Smooth muscle cell (in vitro differentiated cells): ENCODE measurements around the gene PPP1R36. TPM values are rescaled to one million over a fixed set of nuclear protein-coding genes. Genes with fewer than 3 reads are reported as not detected.

Experiments used
- DNase-seq: peaks from one replicate; lab custom pipeline; 2025; ENCODE audit not compliant: unreplicated experiment; lab: John Stamatoyannopoulos, UW
- H2AFZ ChIP-seq: fragments of 200-600 bp; sonication (generic); 2 replicates; pipeline ENCODE4 v1.6.0; 2016; ENCODE audit warnings: antibody characterized with exemption, low read depth, mild to moderate bottlenecking
- H3F3A ChIP-seq: fragments of 200-600 bp; sonication (generic); 2 replicates; pipeline ENCODE4 v1.6.0; 2017; ENCODE audit warnings: antibody characterized with exemption, low read depth
- H3K27ac ChIP-seq: fragments of 200-600 bp; sonication (generic); 2 replicates; pipeline ENCODE4 v1.5.1; 2016; ENCODE audit warnings: low read depth, mild to moderate bottlenecking
- H3K27me3 ChIP-seq: fragments of 200-600 bp; sonication (generic); 2 replicates; pipeline ENCODE4 v1.6.1; 2016; ENCODE audit warnings: low read depth, mild to moderate bottlenecking
- H3K36me3 ChIP-seq: fragments of 200-600 bp; sonication (generic); 2 replicates; pipeline ENCODE4 v1.5.1; 2016; ENCODE audit warnings: low read depth
- H3K4me1 ChIP-seq: fragments of 200-600 bp; sonication (generic); 2 replicates; pipeline ENCODE4 v1.5.1; 2016; ENCODE audit warnings: low read depth
- H3K4me2 ChIP-seq: fragments of 200-600 bp; sonication (generic); 2 replicates; pipeline ENCODE4 v1.6.0; 2016; ENCODE audit warnings: mild to moderate bottlenecking
- H3K4me3 ChIP-seq: fragments of 200-600 bp; sonication (generic); 2 replicates; pipeline ENCODE4 v1.5.1; 2016; ENCODE audit warnings: mild to moderate bottlenecking
- H3K79me2 ChIP-seq: fragments of 200-600 bp; sonication (generic); 2 replicates; pipeline ENCODE4 v1.6.0; 2016; ENCODE audit warnings: low read depth, mild to moderate bottlenecking
- H3K9ac ChIP-seq: fragments of 200-600 bp; sonication (generic); 2 replicates; pipeline ENCODE4 v1.6.0; 2016; ENCODE audit warnings: low read depth
- H3K9me3 ChIP-seq: fragments of 200-600 bp; sonication (generic); replicated peaks from 2 replicates; pipeline ENCODE4 v1.5.1; 2016; ENCODE audit warnings: low read depth
- H4K20me1 ChIP-seq: fragments of 200-600 bp; sonication (generic); 2 replicates; pipeline ENCODE4 v1.6.0; 2016; ENCODE audit warnings: low read depth
- WGBS: methylation state at CpG from one replicate; pipeline ENCODE4 v1.1.7; 2016; ENCODE audit warnings: low lambda C conversion rate; 5-methylcytosine and 5-hydroxymethylcytosine counted together
- polyA plus RNA-seq: library from polyadenylated mRNA; unstranded; fragments of >200 nt; fragmentation: Nextera tagmentation; extraction: Ambion mirVana; gene quantifications from 2 replicates; pipeline ENCODE4 v1.2.1, GENCODE V29; 2016
- total RNA-seq: library from RNA; depleted of rRNA; stranded (reverse); fragments of >200 nt; gene quantifications from 2 replicates; pipeline ENCODE4 v1.2.3, GENCODE V29; 2014
- TF ChIP-seq, protein P1 (sequence below): fragments of 200-600 bp; sonication (generic); IDR thresholded peaks from 2 replicates; pipeline ENCODE4 v1.5.1; 2017; ENCODE audit warnings: borderline replicate concordance, mild to moderate bottlenecking, antibody characterized with exemption; ENCODE audit not compliant: insufficient read depth, poor library complexity, severe bottlenecking

Gene PPP1R36
- total and polyA plus RNA-seq, 2 experiments from 2014 or later: 1.9 to 2.2 TPM

DNA sequence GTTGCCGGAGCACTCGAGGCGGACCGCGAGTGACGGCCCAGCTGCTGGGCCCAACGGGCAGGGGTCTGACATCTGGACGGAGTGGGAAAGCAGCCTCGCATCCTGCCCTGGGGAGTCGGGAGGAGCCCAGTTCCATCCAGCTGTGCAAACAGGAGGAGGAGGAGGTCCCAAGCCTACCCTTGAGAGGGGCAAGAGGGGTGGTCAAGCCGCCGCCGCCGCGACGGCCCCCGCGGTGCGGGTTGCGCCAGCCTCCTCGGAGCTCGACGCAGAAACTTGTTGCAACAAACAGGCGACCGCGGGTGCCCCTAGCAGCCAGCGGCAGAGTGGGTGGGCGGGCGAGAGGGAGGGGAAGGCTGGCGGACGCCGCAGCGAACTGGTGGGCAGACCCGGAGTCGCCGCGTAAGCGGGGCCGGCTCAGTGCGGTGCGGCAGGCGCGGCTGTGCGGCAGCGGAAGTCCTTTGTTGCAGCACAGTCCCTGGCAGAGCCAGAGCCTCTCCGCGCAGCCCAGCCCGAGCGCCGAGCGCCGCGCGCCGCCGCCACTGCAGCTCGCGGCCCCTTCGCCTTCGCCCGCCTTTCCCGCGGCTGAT is 45.4 kb upstream of the PPP1R36 start, which contains the start of gene ZBTB1:
Gene ZBTB1, plus strand, starts transcription at position 461 of the 587 bp plus-strand sequence. CDS start 16,735 bp downstream, outside the sequence.
- Histone ChIP-seq H2AFZ (peak within 1 kb of the TSS; percentile 81), H3K9me3 (no peaks in the 10 kb centered on the region), H3K9ac (peak within 1 kb of the TSS; percentile 99), H3K27me3 (no peaks in the 10 kb centered on the region), H4K20me1 (peaks cover 42% of the 10 kb centered on the region), H3K27ac (peak within 1 kb of the TSS; percentile 100), H3K79me2 (peaks cover 65% of the 10 kb centered on the region), H3K36me3 (no peaks in the 10 kb centered on the region), H3K4me3 (peak within 1 kb of the TSS; percentile 95), H3K4me2 (peak within 1 kb of the TSS; percentile 85), H3K4me1 (peaks cover 47% of the 10 kb centered on the region), H3F3A (peaks cover 24% of the 10 kb centered on the region)
- TF ChIP-seq, protein P1, sequence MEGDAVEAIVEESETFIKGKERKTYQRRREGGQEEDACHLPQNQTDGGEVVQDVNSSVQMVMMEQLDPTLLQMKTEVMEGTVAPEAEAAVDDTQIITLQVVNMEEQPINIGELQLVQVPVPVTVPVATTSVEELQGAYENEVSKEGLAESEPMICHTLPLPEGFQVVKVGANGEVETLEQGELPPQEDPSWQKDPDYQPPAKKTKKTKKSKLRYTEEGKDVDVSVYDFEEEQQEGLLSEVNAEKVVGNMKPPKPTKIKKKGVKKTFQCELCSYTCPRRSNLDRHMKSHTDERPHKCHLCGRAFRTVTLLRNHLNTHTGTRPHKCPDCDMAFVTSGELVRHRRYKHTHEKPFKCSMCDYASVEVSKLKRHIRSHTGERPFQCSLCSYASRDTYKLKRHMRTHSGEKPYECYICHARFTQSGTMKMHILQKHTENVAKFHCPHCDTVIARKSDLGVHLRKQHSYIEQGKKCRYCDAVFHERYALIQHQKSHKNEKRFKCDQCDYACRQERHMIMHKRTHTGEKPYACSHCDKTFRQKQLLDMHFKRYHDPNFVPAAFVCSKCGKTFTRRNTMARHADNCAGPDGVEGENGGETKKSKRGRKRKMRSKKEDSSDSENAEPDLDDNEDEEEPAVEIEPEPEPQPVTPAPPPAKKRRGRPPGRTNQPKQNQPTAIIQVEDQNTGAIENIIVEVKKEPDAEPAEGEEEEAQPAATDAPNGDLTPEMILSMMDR: no peak
- peak; percentile 83 for DNase-seq
- whole genome bisulfite sequencing: under 1% methylated on average over 46 of the region's 63 CpGs

DNA sequence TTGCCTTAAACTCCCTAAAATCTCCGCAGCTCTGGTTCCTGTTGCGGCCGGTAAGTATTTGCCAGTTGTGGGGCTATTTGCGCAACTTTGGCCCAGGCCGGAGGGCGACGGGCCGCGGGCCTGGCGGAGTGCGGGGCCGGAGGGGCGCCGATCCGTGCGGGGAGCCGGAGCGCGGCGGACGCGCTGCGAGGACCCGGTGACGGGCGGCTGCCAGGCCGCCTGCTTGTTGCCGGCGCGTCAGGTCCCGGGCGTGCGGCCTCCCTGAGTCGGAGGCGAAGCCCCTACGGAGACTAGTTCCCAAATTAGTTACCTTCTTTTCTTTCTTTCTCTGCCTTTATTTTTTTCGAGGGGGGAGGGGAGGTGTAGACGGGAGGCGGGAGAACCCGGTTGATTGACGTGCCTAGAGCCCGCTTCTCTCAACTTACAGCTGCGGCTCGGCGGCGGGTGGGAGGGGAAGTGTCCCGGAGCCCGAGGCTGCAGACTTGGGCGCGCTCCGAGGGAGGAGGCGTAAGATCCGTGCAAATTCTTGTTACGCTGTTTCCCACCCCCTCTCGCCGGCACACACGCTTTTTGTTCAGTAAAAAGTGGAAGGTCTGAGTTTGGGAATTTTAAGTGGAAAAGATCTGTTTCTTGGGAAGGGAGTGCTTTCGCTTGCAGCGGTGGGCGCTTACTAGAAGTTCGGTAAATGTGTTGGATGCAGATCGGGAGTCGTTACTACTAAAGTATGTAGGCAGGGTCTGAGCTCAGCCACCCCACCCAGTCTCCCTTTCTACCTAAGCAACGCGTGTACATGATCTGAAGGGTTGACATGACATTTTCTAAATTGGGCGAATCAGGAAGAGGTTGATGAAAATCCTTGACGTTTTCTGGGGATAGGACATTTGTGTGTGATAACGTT is 44.6 kb upstream of the PPP1R36 start:
- Histone ChIP-seq H3K9me3 (no peaks in the 10 kb centered on the region), H3K27me3 (no peaks in the 10 kb centered on the region), H4K20me1 (peaks cover 50% of the 10 kb centered on the region), H3K4me2 (peak overlapping the region; percentile 85), H2AFZ (peak overlapping the region; percentile 25), H3K36me3 (no peaks in the 10 kb centered on the region), H3K79me2 (peaks cover 65% of the 10 kb centered on the region), H3K4me3 (peak overlapping the region; percentile 95), H3K9ac (peak overlapping the region; percentile 99), H3K27ac (peak overlapping the region; percentile 100), H3K4me1 (peaks cover 48% of the 10 kb centered on the region), H3F3A (peaks cover 24% of the 10 kb centered on the region)
- TF ChIP-seq, protein P1: no peak
- 1% methylated on average over 63 of the region's 68 CpGs for WGBS
- peak; percentile 54 for DNase-seq

DNA sequence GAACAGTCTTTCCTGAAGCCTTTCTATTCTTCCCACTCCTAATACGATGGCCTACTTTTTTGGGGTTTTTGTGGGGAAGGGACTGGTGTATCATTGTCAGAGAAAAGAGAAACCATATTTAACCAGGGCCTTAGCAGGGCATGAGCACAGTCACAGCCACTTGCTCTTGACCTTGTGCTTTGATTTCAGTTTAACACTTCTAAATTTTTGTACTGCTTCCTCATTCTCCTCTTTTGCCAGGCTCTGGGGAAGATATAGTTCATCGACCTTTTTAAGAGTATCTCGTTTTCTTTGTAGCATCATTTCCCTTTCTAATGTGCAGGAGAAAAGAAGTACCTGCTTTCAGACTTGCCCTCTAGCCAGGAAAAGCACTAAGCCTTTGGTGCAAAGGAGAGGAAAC is 43.0 kb upstream of the PPP1R36 start:
- no peaks in the 10 kb centered on the region for H3K36me3 ChIP-seq
- H3K4me1 ChIP-seq: peaks cover 40% of the 10 kb centered on the region
- H3K27me3 ChIP-seq: no peaks in the 10 kb centered on the region
- peaks cover 70% of the 10 kb centered on the region for H3K79me2 ChIP-seq
- 69% methylated on average over 3 of the region's 3 CpGs for WGBS
- peaks cover 66% of the 10 kb centered on the region for H4K20me1 ChIP-seq
- peak overlapping the region; percentile 100 for H3K27ac ChIP-seq
- TF ChIP-seq, protein P1: no peak
- no peak overlapping the region for H2AFZ ChIP-seq
- H3K9ac ChIP-seq: peak overlapping the region; percentile 99
- H3K4me2 ChIP-seq: peak overlapping the region; percentile 85
- no peak for DNase-seq
- peak overlapping the region; percentile 95 for H3K4me3 ChIP-seq
- no peaks in the 10 kb centered on the region for H3K9me3 ChIP-seq
- peaks cover 18% of the 10 kb centered on the region for H3F3A ChIP-seq
